H1 (cell line): ENCODE results near the gene P2RX1. TPM values are rescaled to one million over a fixed set of nuclear protein-coding genes. Genes with fewer than 3 reads are reported as not detected.

Experiments used
- E2F6 ChIP-seq: IDR thresholded peaks from 2 replicates; pipeline ENCODE4 v1.6.1; 2012; ENCODE audit warnings: inconsistent platforms
- KDM4A ChIP-seq: IDR thresholded peaks from one replicate; pipeline ENCODE4 v1.7.1; 2012; ENCODE audit warnings: low read depth, mild to moderate bottlenecking, moderate library complexity, low read length, inconsistent platforms; ENCODE audit not compliant: severe bottlenecking
- KDM5A ChIP-seq: fragments of 200-600 bp; IDR thresholded peaks from 2 replicates; pipeline ENCODE4 v1.7.1; 2012; ENCODE audit warnings: mild to moderate bottlenecking, low read length, inconsistent platforms, mixed read lengths
- PHF8 ChIP-seq: fragments of 200-600 bp; sonication (generic); conservative IDR thresholded peaks from 2 replicates; pipeline ENCODE4 v1.7.1; 2012; ENCODE audit warnings: low read depth, mild to moderate bottlenecking, inconsistent platforms, low read length, moderate library complexity
- SIN3A ChIP-seq, 2 experiments: IDR thresholded peaks in 1 of 2; conservative IDR thresholded peaks in 1 of 2; 2 replicates each; pipeline ENCODE4 v1.6.1; 2011 to 2012; ENCODE audit warnings: low read length in 2 of 2, improper control_type of control experiment in 1 of 2, low read depth in 1 of 2, mild to moderate bottlenecking in 1 of 2
- SIRT6 ChIP-seq: IDR thresholded peaks from one replicate; pipeline ENCODE4 v1.7.1; 2012; ENCODE audit warnings: low read length, inconsistent platforms
- SP4 ChIP-seq: IDR thresholded peaks from 2 replicates; pipeline ENCODE4 v1.6.1; 2012; ENCODE audit warnings: low read length, inconsistent platforms
- SRF ChIP-seq: IDR thresholded peaks from 2 replicates; pipeline ENCODE4 v1.6.1; 2011; ENCODE audit warnings: mild to moderate bottlenecking, low read depth, low read length, moderate library complexity
- TAF7 ChIP-seq: optimal IDR thresholded peaks from 2 replicates; pipeline ENCODE3; 2011; ENCODE audit warnings: low read depth, mild to moderate bottlenecking, inconsistent platforms, low read length, moderate library complexity, borderline replicate concordance
- TCF12 ChIP-seq: IDR thresholded peaks from 2 replicates; pipeline ENCODE4 v1.6.1; 2011; ENCODE audit warnings: low read depth, mild to moderate bottlenecking, low read length
- polyA plus RNA-seq, 7 experiments: library from polyadenylated mRNA; depleted of rRNA in 3 of 7; stranded (reverse) in 5 of 7; unstranded in 2 of 7; fragments of >200 nt in 5 of 7; fragments of 200-250 nt in 2 of 7; gene quantifications; 1 replicate in 5 of 7; 2 replicates in 1 of 7; 4 replicates in 1 of 7; pipeline versions ENCODE4 v1.2.1 to v1.2.3, GENCODE V29; 2011 to 2013; ENCODE audit warnings: missing spikeins in 2 of 7, mixed read lengths in 2 of 7
- total RNA-seq: library from RNA; stranded (reverse); fragmentation: NEBNext Ultra II Directional; extraction: Animal tissue kit (Norgen Biotek cat#: 25700); gene quantifications from 2 replicates; pipeline ENCODE4 v1.2.1, GENCODE V29; 2021

The P2RX1 gene
- total and polyA plus RNA-seq, 2 of the 8 experiments (the other 6 are each of a cell fraction or from before 2014, with no cell fraction given), result 0.45 to 1.1 TPM

- TF ChIP-seq TAF7 (no peak), KDM5A (no peak), TCF12 (no peak), SRF (no peak), SP4 (no peak), SIN3A (conservative IDR thresholded peaks at IDR 0.05 in 1 of 2, IDR thresholded peaks at IDR 0.05 in 1 of 2; ENCODE audit: low read depth in 1 of 2, low read length in 2 of 2) (no peak), KDM4A (no peak), E2F6 (peak; percentile 25; the same call in 1 of the 2 replicates), SIRT6 (no peak), PHF8 (0 out of 2 replicates have a peak, but pooled peaks have one; percentile 6)
Observed at GRCh38 chr17:3963237-3964201, 47.3 kb upstream of the P2RX1 start (continued).
